Measurements from ENCODE around the gene SMCO4. TPM values are rescaled to one million over a fixed set of nuclear protein-coding genes. Genes with fewer than 3 reads are reported as not detected.

SMCO4 gene
- total and polyA plus RNA-seq, 2 of the 8 experiments (the other 6 are each of a cell fraction or from before 2014, with no cell fraction given): 33.2 to 53.9 TPM

DNA sequence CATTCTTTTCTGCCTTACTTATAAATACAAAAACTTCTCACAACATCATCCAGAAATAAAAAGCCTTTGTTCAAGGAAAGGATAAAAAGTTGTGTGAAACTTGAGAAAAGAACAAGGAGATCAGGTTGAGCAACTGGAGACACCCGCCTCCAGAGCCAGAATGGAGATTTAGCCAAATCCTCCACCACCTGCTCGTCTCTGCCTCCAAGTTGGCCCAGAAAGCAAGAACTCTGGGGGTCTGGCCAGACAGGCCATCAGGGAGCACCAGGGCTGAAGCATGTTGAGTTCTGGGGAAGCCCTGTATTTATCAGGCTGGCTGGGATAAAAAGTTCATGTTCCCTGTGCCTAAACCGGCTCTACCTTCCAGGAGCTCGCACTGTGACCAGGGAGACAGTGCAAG is 14.9 kb downstream of the SMCO4 start (continued):
- TF ChIP-seq, protein P1, sequence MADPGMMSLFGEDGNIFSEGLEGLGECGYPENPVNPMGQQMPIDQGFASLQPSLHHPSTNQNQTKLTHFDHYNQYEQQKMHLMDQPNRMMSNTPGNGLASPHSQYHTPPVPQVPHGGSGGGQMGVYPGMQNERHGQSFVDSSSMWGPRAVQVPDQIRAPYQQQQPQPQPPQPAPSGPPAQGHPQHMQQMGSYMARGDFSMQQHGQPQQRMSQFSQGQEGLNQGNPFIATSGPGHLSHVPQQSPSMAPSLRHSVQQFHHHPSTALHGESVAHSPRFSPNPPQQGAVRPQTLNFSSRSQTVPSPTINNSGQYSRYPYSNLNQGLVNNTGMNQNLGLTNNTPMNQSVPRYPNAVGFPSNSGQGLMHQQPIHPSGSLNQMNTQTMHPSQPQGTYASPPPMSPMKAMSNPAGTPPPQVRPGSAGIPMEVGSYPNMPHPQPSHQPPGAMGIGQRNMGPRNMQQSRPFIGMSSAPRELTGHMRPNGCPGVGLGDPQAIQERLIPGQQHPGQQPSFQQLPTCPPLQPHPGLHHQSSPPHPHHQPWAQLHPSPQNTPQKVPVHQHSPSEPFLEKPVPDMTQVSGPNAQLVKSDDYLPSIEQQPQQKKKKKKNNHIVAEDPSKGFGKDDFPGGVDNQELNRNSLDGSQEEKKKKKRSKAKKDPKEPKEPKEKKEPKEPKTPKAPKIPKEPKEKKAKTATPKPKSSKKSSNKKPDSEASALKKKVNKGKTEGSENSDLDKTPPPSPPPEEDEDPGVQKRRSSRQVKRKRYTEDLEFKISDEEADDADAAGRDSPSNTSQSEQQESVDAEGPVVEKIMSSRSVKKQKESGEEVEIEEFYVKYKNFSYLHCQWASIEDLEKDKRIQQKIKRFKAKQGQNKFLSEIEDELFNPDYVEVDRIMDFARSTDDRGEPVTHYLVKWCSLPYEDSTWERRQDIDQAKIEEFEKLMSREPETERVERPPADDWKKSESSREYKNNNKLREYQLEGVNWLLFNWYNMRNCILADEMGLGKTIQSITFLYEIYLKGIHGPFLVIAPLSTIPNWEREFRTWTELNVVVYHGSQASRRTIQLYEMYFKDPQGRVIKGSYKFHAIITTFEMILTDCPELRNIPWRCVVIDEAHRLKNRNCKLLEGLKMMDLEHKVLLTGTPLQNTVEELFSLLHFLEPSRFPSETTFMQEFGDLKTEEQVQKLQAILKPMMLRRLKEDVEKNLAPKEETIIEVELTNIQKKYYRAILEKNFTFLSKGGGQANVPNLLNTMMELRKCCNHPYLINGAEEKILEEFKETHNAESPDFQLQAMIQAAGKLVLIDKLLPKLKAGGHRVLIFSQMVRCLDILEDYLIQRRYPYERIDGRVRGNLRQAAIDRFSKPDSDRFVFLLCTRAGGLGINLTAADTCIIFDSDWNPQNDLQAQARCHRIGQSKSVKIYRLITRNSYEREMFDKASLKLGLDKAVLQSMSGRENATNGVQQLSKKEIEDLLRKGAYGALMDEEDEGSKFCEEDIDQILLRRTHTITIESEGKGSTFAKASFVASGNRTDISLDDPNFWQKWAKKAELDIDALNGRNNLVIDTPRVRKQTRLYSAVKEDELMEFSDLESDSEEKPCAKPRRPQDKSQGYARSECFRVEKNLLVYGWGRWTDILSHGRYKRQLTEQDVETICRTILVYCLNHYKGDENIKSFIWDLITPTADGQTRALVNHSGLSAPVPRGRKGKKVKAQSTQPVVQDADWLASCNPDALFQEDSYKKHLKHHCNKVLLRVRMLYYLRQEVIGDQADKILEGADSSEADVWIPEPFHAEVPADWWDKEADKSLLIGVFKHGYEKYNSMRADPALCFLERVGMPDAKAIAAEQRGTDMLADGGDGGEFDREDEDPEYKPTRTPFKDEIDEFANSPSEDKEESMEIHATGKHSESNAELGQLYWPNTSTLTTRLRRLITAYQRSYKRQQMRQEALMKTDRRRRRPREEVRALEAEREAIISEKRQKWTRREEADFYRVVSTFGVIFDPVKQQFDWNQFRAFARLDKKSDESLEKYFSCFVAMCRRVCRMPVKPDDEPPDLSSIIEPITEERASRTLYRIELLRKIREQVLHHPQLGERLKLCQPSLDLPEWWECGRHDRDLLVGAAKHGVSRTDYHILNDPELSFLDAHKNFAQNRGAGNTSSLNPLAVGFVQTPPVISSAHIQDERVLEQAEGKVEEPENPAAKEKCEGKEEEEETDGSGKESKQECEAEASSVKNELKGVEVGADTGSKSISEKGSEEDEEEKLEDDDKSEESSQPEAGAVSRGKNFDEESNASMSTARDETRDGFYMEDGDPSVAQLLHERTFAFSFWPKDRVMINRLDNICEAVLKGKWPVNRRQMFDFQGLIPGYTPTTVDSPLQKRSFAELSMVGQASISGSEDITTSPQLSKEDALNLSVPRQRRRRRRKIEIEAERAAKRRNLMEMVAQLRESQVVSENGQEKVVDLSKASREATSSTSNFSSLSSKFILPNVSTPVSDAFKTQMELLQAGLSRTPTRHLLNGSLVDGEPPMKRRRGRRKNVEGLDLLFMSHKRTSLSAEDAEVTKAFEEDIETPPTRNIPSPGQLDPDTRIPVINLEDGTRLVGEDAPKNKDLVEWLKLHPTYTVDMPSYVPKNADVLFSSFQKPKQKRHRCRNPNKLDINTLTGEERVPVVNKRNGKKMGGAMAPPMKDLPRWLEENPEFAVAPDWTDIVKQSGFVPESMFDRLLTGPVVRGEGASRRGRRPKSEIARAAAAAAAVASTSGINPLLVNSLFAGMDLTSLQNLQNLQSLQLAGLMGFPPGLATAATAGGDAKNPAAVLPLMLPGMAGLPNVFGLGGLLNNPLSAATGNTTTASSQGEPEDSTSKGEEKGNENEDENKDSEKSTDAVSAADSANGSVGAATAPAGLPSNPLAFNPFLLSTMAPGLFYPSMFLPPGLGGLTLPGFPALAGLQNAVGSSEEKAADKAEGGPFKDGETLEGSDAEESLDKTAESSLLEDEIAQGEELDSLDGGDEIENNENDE (IDR thresholded peaks at IDR 0.05; ENCODE audit: insufficient replicate concordance, low read length): no peak
- TF ChIP-seq, protein P2, sequence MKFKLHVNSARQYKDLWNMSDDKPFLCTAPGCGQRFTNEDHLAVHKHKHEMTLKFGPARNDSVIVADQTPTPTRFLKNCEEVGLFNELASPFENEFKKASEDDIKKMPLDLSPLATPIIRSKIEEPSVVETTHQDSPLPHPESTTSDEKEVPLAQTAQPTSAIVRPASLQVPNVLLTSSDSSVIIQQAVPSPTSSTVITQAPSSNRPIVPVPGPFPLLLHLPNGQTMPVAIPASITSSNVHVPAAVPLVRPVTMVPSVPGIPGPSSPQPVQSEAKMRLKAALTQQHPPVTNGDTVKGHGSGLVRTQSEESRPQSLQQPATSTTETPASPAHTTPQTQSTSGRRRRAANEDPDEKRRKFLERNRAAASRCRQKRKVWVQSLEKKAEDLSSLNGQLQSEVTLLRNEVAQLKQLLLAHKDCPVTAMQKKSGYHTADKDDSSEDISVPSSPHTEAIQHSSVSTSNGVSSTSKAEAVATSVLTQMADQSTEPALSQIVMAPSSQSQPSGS (IDR thresholded peaks at IDR 0.05; ENCODE audit: low read length): no peak
- TF ChIP-seq TBP (IDR thresholded peaks at IDR 0.05; ENCODE audit: low read depth, low read length) (no peak), ASH2L (IDR thresholded peaks at IDR 0.05; ENCODE audit: low read length) (no peak), CHD2 (IDR thresholded peaks at IDR 0.05; ENCODE audit: low read length) (no peak), RFX5 (IDR thresholded peaks at IDR 0.05; ENCODE audit: borderline replicate concordance, low read depth, low read length) (no peak), HDAC6 (IDR thresholded peaks at IDR 0.05; ENCODE audit: low read depth, low read length) (no peak), POU5F1 (IDR thresholded peaks at IDR 0.05; ENCODE audit: low read depth, low read length) (no peak)
